Stomach (tissue), 9 donors: Measurements from ENCODE around the gene PSEN1. TPM values are rescaled to one million over a fixed set of nuclear protein-coding genes. Genes with fewer than 3 reads are reported as not detected.
"Not testable (repeated sequence)": the region's sequence is repeated elsewhere in the genome, so short reads cannot be mapped to it uniquely, and the experiment has no call there.

Source experiments
- DNase-seq, 2 donors: peaks; one replicate each; pipeline versions ENCODE4 v3.0.0 to v3.0.0-alpha.2; 2013 to 2019
- H3K27ac ChIP-seq, 5 donors: fragments of 200-600 bp in 4 of 5; sonication (generic) in 4 of 5; one replicate each; pipeline ENCODE4 v1.5.1; 2013 to 2019; ENCODE audit warnings: mild to moderate bottlenecking in 1 of 5, moderate library complexity in 1 of 5
- H3K27me3 ChIP-seq, 3 donors: fragments of 200-600 bp; sonication (generic); one replicate each; pipeline ENCODE4 v1.5.1; 2017 to 2019; ENCODE audit warnings: mixed run types in 1 of 3
- H3K36me3 ChIP-seq, 4 donors: fragments of 200-600 bp; sonication (generic); 1 replicate in 3 of 4; 2 replicates in 1 of 4; pipeline ENCODE4 v1.5.1; 2016 to 2019
- H3K4me1 ChIP-seq, 4 donors: fragments of 200-600 bp; sonication (generic); one replicate each; pipeline ENCODE4 v1.5.1; 2016 to 2019
- H3K4me3 ChIP-seq, 4 donors: fragments of 200-600 bp; sonication (generic) in 3 of 4; one replicate each; pipeline ENCODE4 v1.5.1; 2016 to 2019; ENCODE audit warnings: mild to moderate bottlenecking in 1 of 4
- H3K9me3 ChIP-seq, 4 donors: fragments of 200-600 bp; sonication (generic); one replicate each; pipeline ENCODE4 v1.5.1; 2016 to 2019
- EP300 ChIP-seq: sonication (generic); formaldehyde crosslinking; IDR thresholded peaks from one replicate; pipeline ENCODE4 v1.6.1; 2017; ENCODE audit warnings: antibody characterized with exemption
- POLR2A ChIP-seq, 4 donors: fragments of 450-650 bp; IDR thresholded peaks; one replicate each; pipeline ENCODE4 v1.6.1; 2016; ENCODE audit warnings: antibody characterized with exemption in 4 of 4, control low read depth in 2 of 4, mild to moderate bottlenecking in 1 of 4, moderate library complexity in 1 of 4
- POLR2AphosphoS5 ChIP-seq, 3 donors: sonication (generic); formaldehyde crosslinking; IDR thresholded peaks; one replicate each; pipeline ENCODE4 v1.6.1; 2016; ENCODE audit warnings: antibody characterized with exemption in 3 of 3
- whole genome bisulfite sequencing, 5 donors: extraction: QIAGEN DNeasy Blood & Tissue Kit in 3 of 5; methylation state at CpG; one replicate each; pipeline versions ENCODE4 v1.1.5 to v1.1.7; 2013 to 2018; 5-methylcytosine and 5-hydroxymethylcytosine counted together
- intact Hi-C: fragments of 100-400 bp; cut with DNase I; formaldehyde crosslinking; loops from one replicate; pipeline ENCODE4 v1.15.1; 2023; ENCODE audit warnings: low total_unique reads
- polyA plus RNA-seq, 3 donors: library from polyadenylated mRNA; stranded (reverse); fragments of 200-250 nt; gene quantifications; one replicate each; pipeline ENCODE4 v1.2.3, GENCODE V29; 2013
- total RNA-seq, 5 donors: library from RNA; depleted of rRNA; stranded (reverse); fragments of >200 nt; gene quantifications; one replicate each; pipeline versions ENCODE4 v1.1.0 to v1.2.3, GENCODE V29; 2014 to 2016
- TF ChIP-seq, protein P1 (sequence below), 7 experiments: fragments of 450-650 bp in 4 of 7; fragments of 200-600 bp in 3 of 7; sonication (generic) in 3 of 7; IDR thresholded peaks; one replicate each; pipeline ENCODE4 v1.5.1; 2016 to 2019; ENCODE audit warnings: antibody characterized with exemption in 7 of 7, control low read depth in 2 of 7, mild to moderate bottlenecking in 1 of 7
- donor health status: healthy with polysubstance abuse.
- donor health status: Bipolar disorder and iron deficiency.
- donor health status: healthy.

PSEN1 gene
- total and polyA plus RNA-seq, 8 donors = 5.8 to 89.8 (median 18.7) TPM

DNA sequence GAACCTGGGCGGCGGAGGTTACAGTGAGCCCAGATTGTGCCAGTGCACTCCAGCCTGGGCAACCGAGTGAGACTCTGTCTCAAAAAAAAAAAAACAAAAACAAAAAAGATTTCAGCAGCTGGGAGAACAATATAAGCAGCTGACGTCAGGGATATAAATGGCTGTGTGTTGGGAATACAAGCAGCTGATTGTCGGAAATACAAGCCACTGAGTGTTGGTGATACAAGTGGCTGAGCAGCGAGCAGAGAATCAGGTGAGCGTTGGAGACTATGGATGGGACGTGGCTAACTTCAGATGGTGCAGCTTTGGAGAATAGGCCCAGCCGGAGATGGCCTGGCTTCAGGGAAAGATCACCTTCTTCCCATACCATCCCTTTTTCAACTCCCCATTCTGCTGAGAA lies 32.0 kb downstream of the PSEN1 start:
- TF ChIP-seq EP300 (no peak), POLR2AphosphoS5 (IDR thresholded peaks at IDR 0.05) (no peak), POLR2A (IDR thresholded peaks at IDR 0.05) (no peak)
- TF ChIP-seq, protein P1, sequence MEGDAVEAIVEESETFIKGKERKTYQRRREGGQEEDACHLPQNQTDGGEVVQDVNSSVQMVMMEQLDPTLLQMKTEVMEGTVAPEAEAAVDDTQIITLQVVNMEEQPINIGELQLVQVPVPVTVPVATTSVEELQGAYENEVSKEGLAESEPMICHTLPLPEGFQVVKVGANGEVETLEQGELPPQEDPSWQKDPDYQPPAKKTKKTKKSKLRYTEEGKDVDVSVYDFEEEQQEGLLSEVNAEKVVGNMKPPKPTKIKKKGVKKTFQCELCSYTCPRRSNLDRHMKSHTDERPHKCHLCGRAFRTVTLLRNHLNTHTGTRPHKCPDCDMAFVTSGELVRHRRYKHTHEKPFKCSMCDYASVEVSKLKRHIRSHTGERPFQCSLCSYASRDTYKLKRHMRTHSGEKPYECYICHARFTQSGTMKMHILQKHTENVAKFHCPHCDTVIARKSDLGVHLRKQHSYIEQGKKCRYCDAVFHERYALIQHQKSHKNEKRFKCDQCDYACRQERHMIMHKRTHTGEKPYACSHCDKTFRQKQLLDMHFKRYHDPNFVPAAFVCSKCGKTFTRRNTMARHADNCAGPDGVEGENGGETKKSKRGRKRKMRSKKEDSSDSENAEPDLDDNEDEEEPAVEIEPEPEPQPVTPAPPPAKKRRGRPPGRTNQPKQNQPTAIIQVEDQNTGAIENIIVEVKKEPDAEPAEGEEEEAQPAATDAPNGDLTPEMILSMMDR (IDR thresholded peaks at IDR 0.05) = no peak
- Histone ChIP-seq H3K4me3 (no peak overlapping the region), H3K9me3 (no peaks in the 10 kb centered on the region), H3K27me3 (no peaks in the 10 kb centered on the region), H3K4me1 (peaks cover 0 to 8% (median 4%) of the 10 kb centered on the region in 4 donors), H3K27ac (no peak overlapping the region), H3K36me3 (peaks cover 39 to 100% (median 93%) of the 10 kb centered on the region in 4 donors)
- DNase-seq = no peak
- WGBS, 5 donors = 87 to 94% (median 89%) methylated on average over 9 of the region's 9 CpGs
- intact Hi-C loops = no loop called here

DNA sequence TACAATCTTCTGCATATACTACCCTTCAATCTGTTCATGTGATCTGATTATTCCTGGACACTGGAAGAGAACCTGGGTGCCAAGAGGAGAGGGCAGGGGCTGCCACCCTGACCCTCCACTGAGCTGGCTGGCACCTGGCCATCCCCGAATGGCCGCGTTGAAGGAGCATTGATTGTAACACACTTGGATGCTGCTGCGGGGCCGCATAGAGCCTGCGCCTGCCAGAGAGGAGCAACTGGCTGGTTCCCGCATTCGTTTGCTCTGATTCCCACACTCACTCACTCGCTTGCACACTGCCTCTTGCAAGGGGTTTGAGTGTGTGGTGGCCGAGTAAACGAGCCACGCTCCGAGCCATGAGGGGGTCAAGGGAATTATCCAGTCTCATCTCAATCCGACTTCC lies 32.4 kb downstream of the PSEN1 start:
- no peaks in the 10 kb centered on the region for H3K9me3 ChIP-seq
- no peaks in the 10 kb centered on the region for H3K27me3 ChIP-seq
- H3K36me3 ChIP-seq = peaks cover 39 to 100% (median 93%) of the 10 kb centered on the region in 4 donors
- peaks cover 0 to 8% (median 4%) of the 10 kb centered on the region in 4 donors for H3K4me1 ChIP-seq
- no peak overlapping the region for H3K4me3 ChIP-seq
- TF ChIP-seq, protein P1 (IDR thresholded peaks at IDR 0.05) = no peak
- TF ChIP-seq EP300 (no peak), POLR2A (IDR thresholded peaks at IDR 0.05) (no peak), POLR2AphosphoS5 (IDR thresholded peaks at IDR 0.05) (no peak)
- intact Hi-C loops = no loop called here
- H3K27ac ChIP-seq = no peak overlapping the region
- 88 to 96% (median 91%) methylated on average over 14 of the region's 14 CpGs for WGBS, 5 donors
- DNase-seq = no peak

DNA sequence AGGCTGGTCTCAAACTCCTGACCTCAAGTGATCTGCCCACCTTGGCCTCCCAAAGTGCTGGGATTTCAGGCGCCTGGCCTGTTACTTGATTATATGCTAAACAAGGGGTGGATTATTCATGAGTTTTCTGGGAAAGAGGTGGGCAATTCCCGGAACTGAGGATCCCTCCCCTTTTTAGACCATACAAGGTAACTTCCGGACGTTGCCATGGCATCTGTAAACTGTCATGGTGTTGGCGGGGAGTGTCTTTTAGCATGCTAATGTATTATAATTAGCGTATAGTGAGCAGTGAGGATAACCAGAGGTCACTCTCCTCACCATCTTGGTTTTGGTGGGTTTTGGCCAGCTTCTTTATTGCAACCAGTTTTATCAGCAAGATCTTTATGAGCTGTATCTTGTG lies 33.5 kb downstream of the PSEN1 start:
- intact Hi-C loops = loop anchor here (10.0 kb wide), 1 partner anchor 305 kb away; no protein-coding TSS in a partner anchor

DNA sequence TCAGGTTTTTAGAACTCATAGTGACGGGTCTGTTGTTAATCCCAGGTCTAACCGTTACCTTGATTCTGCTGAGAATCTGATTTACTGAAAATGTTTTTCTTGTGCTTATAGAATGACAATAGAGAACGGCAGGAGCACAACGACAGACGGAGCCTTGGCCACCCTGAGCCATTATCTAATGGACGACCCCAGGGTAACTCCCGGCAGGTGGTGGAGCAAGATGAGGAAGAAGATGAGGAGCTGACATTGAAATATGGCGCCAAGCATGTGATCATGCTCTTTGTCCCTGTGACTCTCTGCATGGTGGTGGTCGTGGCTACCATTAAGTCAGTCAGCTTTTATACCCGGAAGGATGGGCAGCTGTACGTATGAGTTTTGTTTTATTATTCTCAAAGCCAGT lies 34.4 kb downstream of the PSEN1 start:
- no peaks in the 10 kb centered on the region for H3K27me3 ChIP-seq
- no peaks in the 10 kb centered on the region for H3K9me3 ChIP-seq
- intact Hi-C loops = loop anchor here (10.0 kb wide), 1 partner anchor 304 kb away; no protein-coding TSS in a partner anchor
- TF ChIP-seq POLR2AphosphoS5 (IDR thresholded peaks at IDR 0.05) (no peak), EP300 (no peak), POLR2A (IDR thresholded peaks at IDR 0.05) (no peak)
- TF ChIP-seq, protein P1 (IDR thresholded peaks at IDR 0.05) = no peak
- peaks cover 0 to 8% (median 4%) of the 10 kb centered on the region in 4 donors for H3K4me1 ChIP-seq
- no peak overlapping the region for H3K4me3 ChIP-seq
- H3K36me3 ChIP-seq = peaks cover 48 to 100% (median 96%) of the 10 kb centered on the region in 4 donors
- H3K27ac ChIP-seq = no peak overlapping the region
- no peak for DNase-seq
- WGBS, 5 donors = 91 to 95% (median 93%) methylated on average over 11 of the region's 11 CpGs

More for the DNA sequence above, 33.5 kb downstream of the PSEN1 start:
- peaks cover 45 to 100% (median 96%) of the 10 kb centered on the region in 4 donors for H3K36me3 ChIP-seq
- not testable (repeated sequence) for H3K9me3 ChIP-seq, DNase-seq, H3K4me1 ChIP-seq, H3K27ac ChIP-seq, H3K4me3 ChIP-seq, H3K27me3 ChIP-seq
- 86 to 94% (median 91%) methylated on average over 6 of the region's 6 CpGs for WGBS, 5 donors

DNA sequence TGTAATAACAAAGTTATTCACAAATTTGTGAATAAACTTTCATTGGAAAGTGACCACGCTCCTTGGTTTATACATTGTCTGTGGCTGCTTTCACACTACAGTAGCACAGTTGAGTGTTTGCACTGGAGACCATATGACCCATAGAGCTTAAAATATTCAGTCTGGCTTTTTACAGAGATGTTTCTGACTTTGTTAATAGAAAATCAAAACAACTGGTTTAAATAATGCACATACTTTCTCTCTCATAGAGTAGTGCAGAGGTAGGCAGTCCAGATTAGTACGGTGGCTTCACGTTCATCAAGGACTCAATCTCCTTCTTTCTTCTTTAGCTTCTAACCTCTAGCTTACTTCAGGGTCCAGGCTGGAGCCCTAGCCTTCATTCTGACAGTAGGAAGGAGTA lies 36.2 kb downstream of the PSEN1 start:
- intact Hi-C loops = loop anchor here (10.0 kb wide), 1 partner anchor 302 kb away; no protein-coding TSS in a partner anchor
- no peak overlapping the region for H3K4me3 ChIP-seq
- H3K9me3 ChIP-seq = no peaks in the 10 kb centered on the region
- WGBS, 5 donors = 72 to 93% (median 90%) methylated on average over 3 of the region's 3 CpGs
- DNase-seq = no peak
- H3K27ac ChIP-seq = no peak overlapping the region
- no peak for TF ChIP-seq POLR2A (IDR thresholded peaks at IDR 0.05)
- no peak for TF ChIP-seq EP300
- no peak for TF ChIP-seq POLR2AphosphoS5 (IDR thresholded peaks at IDR 0.05)
- TF ChIP-seq, protein P1 (IDR thresholded peaks at IDR 0.05) = no peak
- no peaks in the 10 kb centered on the region for H3K27me3 ChIP-seq
- peaks cover 0 to 8% (median 4%) of the 10 kb centered on the region in 4 donors for H3K4me1 ChIP-seq
- peaks cover 51 to 98% (median 97%) of the 10 kb centered on the region in 4 donors for H3K36me3 ChIP-seq
